A673 (cell line): ENCODE measurements around the gene KLK11. TPM values are rescaled to one million over a fixed set of nuclear protein-coding genes. Genes with fewer than 3 reads are reported as not detected.

Source experiments
- BruUV-seq: library from RNA; stranded (reverse); fragments of 400-500 nt; replicated peaks from 2 replicates; lab custom pipeline; 2021; lab: Mats Ljungman, UMichigan
- CTCF ChIA-PET: fragments of 300-600 bp; sonication (Branson Sonifier 250); formaldehyde crosslinking; loops from one replicate; lab custom pipeline; 2022; ENCODE audit warnings: antibody characterized with exemption; lab: Charles Lee
- POLR2A ChIA-PET: fragments of 300-600 bp; sonication (Branson Sonifier 250); formaldehyde crosslinking; loops from one replicate; lab custom pipeline; 2022; ENCODE audit warnings: antibody characterized with exemption; ENCODE audit not compliant: low non-redundant PET; lab: Charles Lee
- DNase-seq: peaks from one replicate; pipeline ENCODE4 v3.0.0-alpha.2; 2015; ENCODE audit warnings: low spot score
- H3K27ac ChIP-seq: fragments of 200-600 bp; sonication (generic); 2 replicates; pipeline ENCODE4 v1.5.1; 2016; ENCODE audit warnings: mixed run types, low read depth, mild to moderate bottlenecking, mixed read lengths, antibody characterized with exemption, low read length; ENCODE audit not compliant: poor library complexity, severe bottlenecking
- H3K27me3 ChIP-seq: fragments of 200-600 bp; sonication (generic); replicated peaks from 2 replicates; pipeline ENCODE4 v1.6.1; 2017; ENCODE audit warnings: mixed run types, low read depth, mild to moderate bottlenecking, mixed read lengths, antibody characterized with exemption, low read length; ENCODE audit not compliant: insufficient read depth, poor library complexity
- H3K36me3 ChIP-seq: fragments of 200-600 bp; sonication (generic); 2 replicates; pipeline ENCODE4 v1.6.1; 2016; ENCODE audit warnings: mixed run types, mild to moderate bottlenecking, mixed read lengths, antibody characterized with exemption, low read length; ENCODE audit not compliant: insufficient read depth, poor library complexity, severe bottlenecking
- H3K4me1 ChIP-seq: fragments of 200-600 bp; sonication (generic); 2 replicates; pipeline ENCODE4 v1.6.1; 2017; ENCODE audit warnings: mixed run types, mild to moderate bottlenecking, mixed read lengths, antibody characterized with exemption, low read length; ENCODE audit not compliant: insufficient read depth, poor library complexity, severe bottlenecking
- H3K4me3 ChIP-seq: fragments of 200-600 bp; sonication (generic); 2 replicates; pipeline ENCODE4 v1.5.1; 2016; ENCODE audit warnings: low read depth, mixed run types, mild to moderate bottlenecking, mixed read lengths, low read length; ENCODE audit not compliant: poor library complexity, severe bottlenecking
- H3K9me3 ChIP-seq: fragments of 200-600 bp; sonication (generic); 2 replicates; pipeline ENCODE4 v1.6.1; 2016; ENCODE audit warnings: mixed run types, low read depth, mild to moderate bottlenecking, mixed read lengths, antibody characterized with exemption, low read length; ENCODE audit not compliant: poor library complexity, severe bottlenecking
- CTCF ChIP-seq: fragments of 300-800, 200-600 bp; sonication (generic); conservative IDR thresholded peaks from 2 replicates; pipeline ENCODE4 v1.5.1; 2017; ENCODE audit warnings: low read depth, mild to moderate bottlenecking, antibody characterized with exemption, low read length, moderate library complexity, mixed read lengths
- EZH2 ChIP-seq: fragments of 200-600 bp; sonication (generic); IDR thresholded peaks from 2 replicates; pipeline ENCODE4 v1.6.1; 2017; ENCODE audit warnings: borderline replicate concordance, low read depth, mild to moderate bottlenecking, mixed read lengths, antibody characterized with exemption, low read length; ENCODE audit not compliant: poor library complexity, severe bottlenecking
- intact Hi-C: fragments of 100-400 bp; cut with micrococcal nuclease; formaldehyde crosslinking; loops from one replicate; pipeline ENCODE4 v1.10.0; 2022; ENCODE audit not compliant: unreplicated experiment
- total RNA-seq: library from RNA; stranded (reverse); gene quantifications from 2 replicates; pipeline ENCODE4 v1.2.3, GENCODE V29; 2021

Gene KLK11
- total RNA-seq, 1 experiment from 2014 or later, result not detected

- ChIA-PET CTCF (interaction anchor here (1.2 kb wide), 1 partner anchor 15 kb away, joined by 3 read pairs; no protein-coding TSS in a partner anchor), POLR2A (no interaction called here)
- intact Hi-C loops, result no loop called here
- Histone ChIP-seq H3K27ac (no peak overlapping the region), H3K4me1 (no peaks in the 10 kb centered on the region), H3K4me3 (no peak overlapping the region), H3K36me3 (no peaks in the 10 kb centered on the region), H3K9me3 (no peaks in the 10 kb centered on the region), H3K27me3 (peaks cover 14% of the 10 kb centered on the region)
- BruUV-seq, result no TSS peak
- TF ChIP-seq EZH2, result no peak
- TF ChIP-seq CTCF, result no peak
- no peak for DNase-seq
Measured at GRCh38 chr19:51002089-51002532, 24.3 kb downstream of the KLK11 start.

- intact Hi-C loops, result no loop called here
- DNase-seq, result no peak
- Histone ChIP-seq H3K27me3 (peaks cover 10% of the 10 kb centered on the region), H3K36me3 (no peaks in the 10 kb centered on the region), H3K4me3 (no peak within 1 kb of the TSS), H3K4me1 (no peaks in the 10 kb centered on the region), H3K27ac (no peak within 1 kb of the TSS), H3K9me3 (no peaks in the 10 kb centered on the region)
- ChIA-PET CTCF (no interaction called here), POLR2A (no interaction called here)
- no peak for TF ChIP-seq EZH2
- no peak for TF ChIP-seq CTCF
- no TSS peak for BruUV-seq
Measured at GRCh38 chr19:51001515-51001914, 24.9 kb downstream of the KLK11 start, which contains the start of gene KLK8. TSS of gene KLK8 (minus strand) at chr19:51001604. CDS start at chr19:51001167, 437 bp downstream.

GRCh38 chr19:51000981-51001380 is 25.4 kb downstream of the KLK11 start:
- no peak overlapping the region for H3K27ac ChIP-seq
- DNase-seq, result no peak
- no peaks in the 10 kb centered on the region for H3K9me3 ChIP-seq
- no peak overlapping the region for H3K4me3 ChIP-seq
- no TSS peak for BruUV-seq
- no peaks in the 10 kb centered on the region for H3K36me3 ChIP-seq
- intact Hi-C loops, result no loop called here
- POLR2A ChIA-PET, result no interaction called here
- H3K27me3 ChIP-seq, result peaks cover 10% of the 10 kb centered on the region
- no peaks in the 10 kb centered on the region for H3K4me1 ChIP-seq
- TF ChIP-seq CTCF (no peak), EZH2 (no peak)
- CTCF ChIA-PET, result no interaction called here
